HG02885 (cell line): Measurements from ENCODE around the gene RNF138.
"Not testable (repeated sequence)": the region's sequence is repeated elsewhere in the genome, so short reads cannot be mapped to it uniquely, and the experiment has no call there.

Experiments
- ATAC-seq: cut with Tn5 transposase; IDR thresholded peaks from one replicate; pipeline ENCODE4 v1.9.1; 2021; ENCODE audit warnings: mild to moderate bottlenecking; ENCODE audit not compliant: unreplicated experiment, poor library complexity

Gene RNF138

DNA sequence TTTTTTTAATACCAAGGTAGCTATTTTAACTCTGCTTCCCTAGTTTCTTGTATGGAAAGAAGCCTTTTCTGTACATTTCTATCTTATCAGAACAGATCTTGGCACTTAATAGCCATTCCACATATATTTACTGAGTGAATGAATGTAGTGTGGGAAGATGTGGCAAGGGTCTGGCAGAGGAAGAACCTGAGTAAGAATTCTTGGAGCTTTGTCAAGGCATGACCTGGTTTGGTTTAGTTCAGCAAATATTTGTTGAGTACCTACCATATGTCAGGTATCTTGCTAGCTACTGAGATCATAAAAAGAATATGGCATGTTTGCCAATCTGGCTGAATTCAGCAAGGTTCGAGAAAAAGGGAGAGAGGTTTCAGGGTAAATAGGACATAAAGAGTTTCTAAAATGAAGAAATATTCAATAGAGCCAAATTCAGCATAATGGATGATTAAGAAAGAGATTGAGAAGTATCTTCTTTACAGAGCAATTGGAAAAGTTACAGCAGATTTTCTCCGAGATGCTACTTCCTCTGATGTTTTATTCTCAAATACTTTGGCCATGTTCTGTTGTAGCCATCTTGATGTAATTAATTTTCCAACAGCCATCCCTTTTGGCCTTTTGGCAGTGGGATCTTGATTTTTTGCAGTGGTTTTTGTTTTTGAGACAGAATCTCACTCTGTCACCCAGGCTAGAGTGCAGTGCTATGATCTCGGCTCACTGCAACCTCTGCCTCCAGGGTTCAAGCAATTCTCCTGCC lies 76.5 kb downstream of the RNF138 start:
- ATAC-seq = no peak

- no peak for ATAC-seq
These were observed 82.0 kb downstream of the RNF138 start for GRCh38 chr18:32173654-32174053.

GRCh38 chr18:32174719-32175118 lies 83.0 kb downstream of the RNF138 start:
- no peak for ATAC-seq

GRCh38 chr18:32175265-32175664 lies 83.6 kb downstream of the RNF138 start:
- no peak for ATAC-seq

- not testable (repeated sequence) for ATAC-seq
These were observed 85.1 kb downstream of the RNF138 start for GRCh38 chr18:32176745-32177144.

- no peak for ATAC-seq
These were observed 85.9 kb downstream of the RNF138 start for GRCh38 chr18:32177530-32177929.
